Spleen (tissue), 7 donors: ENCODE measurements around the gene CBLN3.

Experiments used
- CTCF ChIP-seq, 11 experiments: fragments of 200-600 bp in 7 of 11; fragments of 450-650 bp in 4 of 11; sonication (generic) in 4 of 11; IDR thresholded peaks in 8 of 11; conservative IDR thresholded peaks in 3 of 11; 1 replicate in 7 of 11; 2 replicates in 4 of 11; pipeline versions ENCODE4 v1.4.0 to v1.8.0; 2016 to 2021; ENCODE audit warnings: antibody characterized with exemption in 11 of 11, inconsistent platforms in 4 of 11, mild to moderate bottlenecking in 1 of 11
- POLR2A ChIP-seq, 3 donors: fragments of 450-650 bp; IDR thresholded peaks; one replicate each; pipeline ENCODE4 v1.5.1; 2017; ENCODE audit warnings: antibody characterized with exemption in 3 of 3, mild to moderate bottlenecking in 1 of 3
- POLR2AphosphoS5 ChIP-seq, 3 donors: sonication (generic); formaldehyde crosslinking; IDR thresholded peaks; one replicate each; pipeline ENCODE4 v1.5.1; 2017; ENCODE audit warnings: antibody characterized with exemption in 3 of 3
- donor health status: DM: no; HTN: no; CAD: no; lungs with moderate emphysema.
- donor health status: DM: no; HTN: no; CAD: no.
- donor health status: DM: no; HTN: no; CAD: no.

DNA sequence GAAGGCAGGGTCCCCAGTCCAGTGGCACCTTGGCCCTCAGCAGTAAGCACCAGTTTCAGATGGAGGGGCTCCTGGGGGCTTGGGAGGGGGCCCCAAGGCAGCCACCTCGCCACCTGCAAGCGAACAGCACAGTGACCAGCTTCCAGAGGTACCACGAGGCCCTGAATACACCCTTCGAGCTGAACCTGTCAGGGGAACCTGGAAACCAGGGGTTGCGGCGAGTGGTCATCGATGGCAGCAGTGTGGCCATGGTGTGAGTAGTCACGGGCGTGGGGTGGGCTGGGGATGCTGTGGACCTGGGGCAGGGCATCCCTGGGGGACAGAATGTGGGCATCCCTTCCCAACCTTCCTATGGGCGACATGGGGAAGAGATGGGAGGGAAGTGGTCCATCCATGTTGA lies 19.5 kb downstream of the CBLN3 start:
- TF ChIP-seq POLR2A (IDR thresholded peaks at IDR 0.05) (no peak), CTCF (IDR thresholded peaks at IDR 0.05 in 8 of 11, conservative IDR thresholded peaks at IDR 0.05 in 3 of 11) (no peak), POLR2AphosphoS5 (IDR thresholded peaks at IDR 0.05) (no peak)
